ENCODE measurements around the gene SLC39A6. TPM values are rescaled to one million over a fixed set of nuclear protein-coding genes. Genes with fewer than 3 reads are reported as not detected.
"Not testable (repeated sequence)": the region's sequence is repeated elsewhere in the genome, so short reads cannot be mapped to it uniquely, and the experiment has no call there.

SLC39A6 gene
- total RNA-seq (37.4 TPM), polyA plus RNA-seq (ENCODE audit: insufficient read depth in 1 of 8, insufficient read length in 8 of 8, low replicate concordance in 1 of 8) (10 to 100 TPM; 26.9 to 40.9 (median 29.3) TPM)
- long read RNA-seq, donor 1, partial matches to known transcripts, result 0 of 1 reads
- long read RNA-seq, donor 1, other reads (novel, unspliced or antisense), result 0 of 1 reads
- long read RNA-seq, donor 2, partial matches to known transcripts, result 0 of 1 reads
- long read RNA-seq, donor 2, other reads (novel, unspliced or antisense), result 0 of 1 reads
- long read RNA-seq, donor 3, partial matches to known transcripts, result 26 of 32 reads
- long read RNA-seq, donor 3, other reads (novel, unspliced or antisense), result 0 of 32 reads
- long read RNA-seq, donor 4, partial matches to known transcripts, result 0 of 3 reads
- long read RNA-seq, donor 4, other reads (novel, unspliced or antisense), result 0 of 3 reads
- long read RNA-seq, donor 5, transcript SLC39A6-201 (10 exons, 3,543 nt), result major isoform, 10 of 101 reads
- long read RNA-seq, donor 5, partial matches to known transcripts, result 90 of 101 reads
- long read RNA-seq, donor 5, other reads (novel, unspliced or antisense), result 0 of 101 reads
- long read RNA-seq, donor 6, transcript SLC39A6-201 (10 exons, 3,543 nt), result major isoform, 5 of 16 reads
- long read RNA-seq, donor 6, partial matches to known transcripts, result 7 of 16 reads
- long read RNA-seq, donor 6, other reads (novel, unspliced or antisense), result 0 of 16 reads
- long read RNA-seq, donor 7, partial matches to known transcripts, result 55 of 58 reads
- long read RNA-seq, donor 7, other reads (novel, unspliced or antisense), result 0 of 58 reads
- long read RNA-seq, donor 8, partial matches to known transcripts, result 0 of 2 reads
- long read RNA-seq, donor 8, other reads (novel, unspliced or antisense), result 0 of 2 reads
- long read RNA-seq, donor 9, partial matches to known transcripts, result 0 of 5 reads
- long read RNA-seq, donor 9, other reads (novel, unspliced or antisense), result 0 of 5 reads
- long read RNA-seq, donor 10, transcript SLC39A6-201 (10 exons, 3,543 nt), result major isoform, 6 of 8 reads
- long read RNA-seq, donor 10, partial matches to known transcripts, result 0 of 8 reads
- long read RNA-seq, donor 10, other reads (novel, unspliced or antisense), result 0 of 8 reads
- long read RNA-seq, donor 11, partial matches to known transcripts, result 0 of 2 reads
- long read RNA-seq, donor 11, other reads (novel, unspliced or antisense), result 0 of 2 reads

- Histone ChIP-seq H3K27ac (ENCODE audit: low read length) (peak within 1 kb of the TSS; percentile 99), H3K9me3 (replicated peaks; ENCODE audit: control insufficient read depth, low read depth, low read length) (no peaks in the 10 kb centered on the region)
These were observed at the start of gene SLC39A6, which contains the start of gene ELP2 for GRCh38 chr18:36129300-36130038. Gene SLC39A6 (minus strand): TSS chr18:36129340. CDS start chr18:36127007, 2,333 bp downstream. Gene ELP2 (plus strand): TSS chr18:36129899. CDS start chr18:36129934, 35 bp downstream.

GRCh38 chr18:36177913-36178312 lies 48.8 kb upstream of the SLC39A6 start:
- DNase-seq, result no peak
- H3K4me3 ChIP-seq (ENCODE audit: low read length), result no peak overlapping the region
- H3K27me3 ChIP-seq (ENCODE audit: control insufficient read depth, insufficient read depth, low read length), result no peaks in the 10 kb centered on the region
- H3K36me3 ChIP-seq (ENCODE audit: control insufficient read depth, insufficient read depth, low read length), result peaks cover 22% of the 10 kb centered on the region
- H3K9me3 ChIP-seq (replicated peaks; ENCODE audit: control insufficient read depth, low read depth, low read length), result no peaks in the 10 kb centered on the region
- H3K27ac ChIP-seq (ENCODE audit: low read length), result no peak overlapping the region
- no CpG with 5 or more reads among the region's 3 CpGs for WGBS (ENCODE audit: insufficient coverage)
- peaks cover 7% of the 10 kb centered on the region for H3K4me1 ChIP-seq (ENCODE audit: control insufficient read depth, insufficient read depth, low read length)

More at GRCh38 chr18:36129300-36130038, at the start of gene SLC39A6, which contains the start of gene ELP2:
- H3K36me3 ChIP-seq (ENCODE audit: control insufficient read depth, insufficient read depth, low read length), result peaks cover 9% of the 10 kb centered on the region
- under 1% methylated on average over 69 of the region's 69 CpGs for whole genome bisulfite sequencing (ENCODE audit: insufficient coverage)
- H3K4me3 ChIP-seq (ENCODE audit: low read length), result peak within 1 kb of the TSS; percentile 87
- DNase-seq, result peak; percentile 99
- no peaks in the 10 kb centered on the region for H3K27me3 ChIP-seq (ENCODE audit: control insufficient read depth, insufficient read depth, low read length)
- peaks cover 11% of the 10 kb centered on the region for H3K4me1 ChIP-seq (ENCODE audit: control insufficient read depth, insufficient read depth, low read length)

- Histone ChIP-seq H3K4me1 (ENCODE audit: control insufficient read depth, insufficient read depth, low read length) (peaks cover 7% of the 10 kb centered on the region), H3K27ac (ENCODE audit: low read length) (no peak overlapping the region), H3K9me3 (replicated peaks; ENCODE audit: control insufficient read depth, low read depth, low read length) (no peaks in the 10 kb centered on the region), H3K4me3 (ENCODE audit: low read length) (no peak overlapping the region), H3K36me3 (ENCODE audit: control insufficient read depth, insufficient read depth, low read length) (peaks cover 29% of the 10 kb centered on the region), H3K27me3 (ENCODE audit: control insufficient read depth, insufficient read depth, low read length) (no peaks in the 10 kb centered on the region)
- DNase-seq, result no peak
- 96% methylated on average over 8 of the region's 9 CpGs for WGBS (ENCODE audit: insufficient coverage)
These were observed 47.6 kb upstream of the SLC39A6 start for GRCh38 chr18:36176711-36177110.

- no peak for DNase-seq
- H3K4me3 ChIP-seq (ENCODE audit: low read length), result no peak overlapping the region
- no CpG with 5 or more reads among the region's 2 CpGs for WGBS (ENCODE audit: insufficient coverage)
- H3K27ac ChIP-seq (ENCODE audit: low read length), result no peak overlapping the region
- no peaks in the 10 kb centered on the region for H3K9me3 ChIP-seq (replicated peaks; ENCODE audit: control insufficient read depth, low read depth, low read length)
- H3K36me3 ChIP-seq (ENCODE audit: control insufficient read depth, insufficient read depth, low read length), result peaks cover 33% of the 10 kb centered on the region
- H3K4me1 ChIP-seq (ENCODE audit: control insufficient read depth, insufficient read depth, low read length), result peaks cover 7% of the 10 kb centered on the region
- no peaks in the 10 kb centered on the region for H3K27me3 ChIP-seq (ENCODE audit: control insufficient read depth, insufficient read depth, low read length)
These were observed 47.0 kb upstream of the SLC39A6 start for GRCh38 chr18:36176177-36176584.

- no peaks in the 10 kb centered on the region for H3K9me3 ChIP-seq (replicated peaks; ENCODE audit: control insufficient read depth, low read depth, low read length)
- 73% methylated on average over 1 of the region's 1 CpG for WGBS (ENCODE audit: insufficient coverage)
These were observed 46.3 kb upstream of the SLC39A6 start for GRCh38 chr18:36175481-36175880.

GRCh38 chr18:36169938-36170337 lies 40.8 kb upstream of the SLC39A6 start:
- no CpG with 5 or more reads among the region's 5 CpGs for WGBS (ENCODE audit: insufficient coverage)
- Histone ChIP-seq H3K4me1 (ENCODE audit: control insufficient read depth, insufficient read depth, low read length) (no peaks in the 10 kb centered on the region), H3K27ac (ENCODE audit: low read length) (no peak overlapping the region), H3K9me3 (replicated peaks; ENCODE audit: control insufficient read depth, low read depth, low read length) (no peaks in the 10 kb centered on the region), H3K27me3 (ENCODE audit: control insufficient read depth, insufficient read depth, low read length) (no peaks in the 10 kb centered on the region), H3K4me3 (ENCODE audit: low read length) (no peak overlapping the region), H3K36me3 (ENCODE audit: control insufficient read depth, insufficient read depth, low read length) (peaks cover 52% of the 10 kb centered on the region)
- no peak for DNase-seq

More at GRCh38 chr18:36175481-36175880, 46.3 kb upstream of the SLC39A6 start:
- Histone ChIP-seq H3K27me3 (ENCODE audit: control insufficient read depth, insufficient read depth, low read length) (no peaks in the 10 kb centered on the region), H3K36me3 (ENCODE audit: control insufficient read depth, insufficient read depth, low read length) (peaks cover 37% of the 10 kb centered on the region), H3K27ac (ENCODE audit: low read length) (no peak overlapping the region), H3K4me1 (ENCODE audit: control insufficient read depth, insufficient read depth, low read length) (peaks cover 7% of the 10 kb centered on the region), H3K4me3 (ENCODE audit: low read length) (no peak overlapping the region)
- no peak for DNase-seq

- not testable (repeated sequence) for H3K4me1 ChIP-seq (ENCODE audit: control insufficient read depth, insufficient read depth, low read length); H3K9me3 ChIP-seq (replicated peaks; ENCODE audit: control insufficient read depth, low read depth, low read length); DNase-seq; H3K4me3 ChIP-seq (ENCODE audit: low read length); H3K27me3 ChIP-seq (ENCODE audit: control insufficient read depth, insufficient read depth, low read length); H3K27ac ChIP-seq (ENCODE audit: low read length)
- H3K36me3 ChIP-seq (ENCODE audit: control insufficient read depth, insufficient read depth, low read length), result peaks cover 47% of the 10 kb centered on the region
- no CpG with 5 or more reads among the region's 3 CpGs for WGBS (ENCODE audit: insufficient coverage)
These were observed 39.2 kb upstream of the SLC39A6 start for GRCh38 chr18:36168296-36168695.

GRCh38 chr18:36167692-36168218 lies 38.6 kb upstream of the SLC39A6 start:
- no peak for DNase-seq
- H3K4me3 ChIP-seq (ENCODE audit: low read length), result no peak overlapping the region
- WGBS (ENCODE audit: insufficient coverage), result 100% methylated on average over 1 of the region's 3 CpGs
- no peak overlapping the region for H3K27ac ChIP-seq (ENCODE audit: low read length)
- no peaks in the 10 kb centered on the region for H3K9me3 ChIP-seq (replicated peaks; ENCODE audit: control insufficient read depth, low read depth, low read length)
- H3K27me3 ChIP-seq (ENCODE audit: control insufficient read depth, insufficient read depth, low read length), result no peaks in the 10 kb centered on the region
- peaks cover 47% of the 10 kb centered on the region for H3K36me3 ChIP-seq (ENCODE audit: control insufficient read depth, insufficient read depth, low read length)
- H3K4me1 ChIP-seq (ENCODE audit: control insufficient read depth, insufficient read depth, low read length), result no peaks in the 10 kb centered on the region

GRCh38 chr18:36162981-36163380 lies 33.8 kb upstream of the SLC39A6 start:
- H3K9me3 ChIP-seq (replicated peaks; ENCODE audit: control insufficient read depth, low read depth, low read length), result no peaks in the 10 kb centered on the region
- H3K27ac ChIP-seq (ENCODE audit: low read length), result no peak overlapping the region
- no peak overlapping the region for H3K4me3 ChIP-seq (ENCODE audit: low read length)
- no peak for DNase-seq
- no peaks in the 10 kb centered on the region for H3K4me1 ChIP-seq (ENCODE audit: control insufficient read depth, insufficient read depth, low read length)
- peaks cover 38% of the 10 kb centered on the region for H3K36me3 ChIP-seq (ENCODE audit: control insufficient read depth, insufficient read depth, low read length)
- H3K27me3 ChIP-seq (ENCODE audit: control insufficient read depth, insufficient read depth, low read length), result no peaks in the 10 kb centered on the region
- WGBS (ENCODE audit: insufficient coverage), result no CpG with 5 or more reads among the region's 1 CpG
